B cell (primary cell): ENCODE measurements around the gene PLCG1. TPM values are rescaled to one million over a fixed set of nuclear protein-coding genes. Genes with fewer than 3 reads are reported as not detected.

ENCODE experiments used
- ATAC-seq: fragments of 200-7000 bp; cut with Tn5 transposase; one replicate; pipeline ENCODE4 v1.10.0; 2021; ENCODE audit warnings: low read depth, mild to moderate bottlenecking, moderate number of reproducible peaks, moderate library complexity
- CTCF ChIA-PET: fragments of 350-600 bp; sonication (Branson Sonifier 250); formaldehyde crosslinking; loops from one replicate; lab custom pipeline; 2021; ENCODE audit warnings: antibody characterized with exemption, inconsistent platforms; lab: Charles Lee
- POLR2A ChIA-PET: fragments of 350-600 bp; sonication (Branson Sonifier 250); formaldehyde crosslinking; loops from one replicate; lab custom pipeline; 2021; ENCODE audit warnings: antibody characterized with exemption; lab: Charles Lee
- DNase-seq: peaks from one replicate; pipeline ENCODE4 v3.0.0; 2013
- H2AFZ ChIP-seq: 2 replicates; pipeline ENCODE4 v1.6.1; 2012; ENCODE audit warnings: mild to moderate bottlenecking, low read depth, low read length; ENCODE audit not compliant: insufficient read depth, poor library complexity, severe bottlenecking
- H3K27ac ChIP-seq, 2 donors: 1 replicate in 1 of 2; 2 replicates in 1 of 2; pipeline ENCODE4 v1.5.1; 2012 to 2013; ENCODE audit warnings: low read length in 2 of 2, mild to moderate bottlenecking in 2 of 2, moderate library complexity in 1 of 2
- H3K27me3 ChIP-seq, 4 experiments: fragments of 200-600 bp in 1 of 4; sonication (generic) in 1 of 4; replicated peaks in 1 of 4; 1 replicate in 2 of 4; 2 replicates in 2 of 4; pipeline versions ENCODE4 v1.6.1 to v1.7.0; 2013 to 2016; ENCODE audit warnings: low read length in 3 of 4, mild to moderate bottlenecking in 2 of 4, mixed read lengths in 1 of 4, moderate library complexity in 1 of 4; ENCODE audit not compliant: insufficient read depth in 4 of 4, control insufficient read depth in 3 of 4; ENCODE audit errors: control extremely low read depth in 1 of 4
- H3K36me3 ChIP-seq, 2 experiments: replicated peaks in 1 of 2; 1 replicate in 1 of 2; 2 replicates in 1 of 2; pipeline versions ENCODE4 v1.6.1 to v1.7.1; 2013; ENCODE audit warnings: low read length in 1 of 2; ENCODE audit not compliant: insufficient read depth in 2 of 2, control insufficient read depth in 1 of 2; ENCODE audit errors: control extremely low read depth in 1 of 2, extremely low read depth in 1 of 2
- H3K4me1 ChIP-seq, 2 donors: fragments of 200-600 bp in 1 of 2; sonication (generic) in 1 of 2; 1 replicate in 1 of 2; 2 replicates in 1 of 2; pipeline versions ENCODE4 v1.5.1 to v1.6.1; 2013 to 2017; ENCODE audit warnings: low read length in 2 of 2; ENCODE audit not compliant: control insufficient read depth in 2 of 2, insufficient read depth in 2 of 2
- H3K4me2 ChIP-seq: replicated peaks from 2 replicates; pipeline ENCODE3; 2012; ENCODE audit warnings: mild to moderate bottlenecking, low read depth, low read length; ENCODE audit not compliant: poor library complexity, severe bottlenecking
- H3K4me3 ChIP-seq, 5 experiments: fragments of 200-600 bp in 1 of 5; sonication (generic) in 1 of 5; 1 replicate in 3 of 5; 2 replicates in 2 of 5; pipeline versions ENCODE4 v1.5.1 to v1.7.0; 2011 to 2016; ENCODE audit warnings: low read length in 4 of 5, mild to moderate bottlenecking in 4 of 5, low read depth in 2 of 5, control low read depth in 1 of 5, moderate library complexity in 1 of 5; ENCODE audit not compliant: insufficient read depth in 1 of 5; ENCODE audit errors: control extremely low read depth in 1 of 5, extremely low read depth in 1 of 5
- H3K79me2 ChIP-seq: fragments of 200-600 bp; sonication (generic); one replicate; pipeline ENCODE4 v1.6.0; 2016; ENCODE audit warnings: low read length; ENCODE audit not compliant: control insufficient read depth, insufficient read depth
- H3K9ac ChIP-seq: fragments of 200-600 bp; sonication (generic); 2 replicates; pipeline ENCODE4 v1.6.1; 2017; ENCODE audit warnings: mild to moderate bottlenecking, low read length, moderate library complexity
- H3K9me3 ChIP-seq, 3 donors: one replicate each; pipeline versions ENCODE4 v1.6.1 to v1.7.1; 2013; ENCODE audit warnings: low read length in 2 of 3; ENCODE audit not compliant: control insufficient read depth in 2 of 3, insufficient read depth in 1 of 3; ENCODE audit errors: control extremely low read depth in 1 of 3
- H4K20me1 ChIP-seq: 2 replicates; pipeline ENCODE4 v1.6.0; 2012; ENCODE audit warnings: mild to moderate bottlenecking, low read length; ENCODE audit not compliant: insufficient read depth, control insufficient read depth, poor library complexity, severe bottlenecking
- H3K27ac Mint-ChIP-seq: one replicate; pipeline ENCODE4 v1.8.0; 2021; ENCODE audit warnings: mixed read lengths
- H3K27me3 Mint-ChIP-seq: one replicate; pipeline ENCODE4 v1.8.0; 2021; ENCODE audit warnings: mixed read lengths
- H3K4me1 Mint-ChIP-seq: one replicate; pipeline ENCODE4 v1.8.0; 2021; ENCODE audit warnings: mixed read lengths
- H3K4me3 Mint-ChIP-seq: one replicate; pipeline ENCODE4 v1.8.0; 2021; ENCODE audit warnings: mixed read lengths
- H3K9me3 Mint-ChIP-seq: one replicate; pipeline ENCODE4 v1.8.0; 2022; ENCODE audit warnings: mixed read lengths; ENCODE audit not compliant: insufficient read depth
- CTCF ChIP-seq: fragments of 200-600 bp; IDR thresholded peaks from one replicate; pipeline ENCODE4 v1.8.0; 2022; ENCODE audit warnings: antibody characterized with exemption, mild to moderate bottlenecking
- EZH2 ChIP-seq: IDR thresholded peaks from 2 replicates; pipeline ENCODE4 v1.6.1; 2012; ENCODE audit warnings: borderline replicate concordance, low read depth, mild to moderate bottlenecking, moderate library complexity, low read length; ENCODE audit not compliant: insufficient read depth, poor library complexity, severe bottlenecking
- WGBS: methylation state at CpG from one replicate; pipeline ENCODE4 v1.1.5; 2013; ENCODE audit warnings: missing lambda C conversion rate; ENCODE audit not compliant: insufficient coverage; 5-methylcytosine and 5-hydroxymethylcytosine counted together
- intact Hi-C: fragments of 100-400 bp; cut with micrococcal nuclease; formaldehyde crosslinking; loops from one replicate; pipeline ENCODE4 v1.10.0; 2022
- polyA plus RNA-seq: library from polyadenylated mRNA; depleted of rRNA; stranded (reverse); fragments of >200 nt; gene quantifications from 2 replicates; pipeline ENCODE4 v1.2.3, GENCODE V29; 2012
- total RNA-seq, 2 donors: library from RNA; stranded (reverse); fragments of 120-200 nt in 1 of 2; gene quantifications; 1 replicate in 1 of 2; 2 replicates in 1 of 2; pipeline versions ENCODE4 v1.2.3 to v1.2.4, GENCODE V29; 2013 to 2022

The PLCG1 gene
- total and polyA plus RNA-seq, 2 donors (not counting 1 experiment from before 2014, with no cell fraction given) = 98.7 to 101 TPM

- H3K4me3 ChIP-seq = no peak overlapping the region
- no peaks in the 10 kb centered on the region for H3K9me3 Mint-ChIP-seq
These were observed 42.6 kb downstream of the PLCG1 start for GRCh38 chr20:41179961-41180360.

More at GRCh38 chr20:41179961-41180360, 42.6 kb downstream of the PLCG1 start:
- Mint-ChIP-seq H3K27ac (no peak overlapping the region), H3K4me1 (no peaks in the 10 kb centered on the region), H3K4me3 (no peak overlapping the region), H3K27me3 (no peaks in the 10 kb centered on the region)
- TF ChIP-seq EZH2 (no peak), CTCF (no peak)
- DNase-seq (no peak), ATAC-seq (no peak)
- Histone ChIP-seq H3K79me2 (no peaks in the 10 kb centered on the region), H3K4me1 (no peaks in the 10 kb centered on the region), H3K27me3 (no peaks in the 10 kb centered on the region), H3K9ac (no peak overlapping the region), H3K27ac (no peak overlapping the region), H2AFZ (no peak overlapping the region), H3K4me2 (no peak overlapping the region), H3K9me3 (no peaks in the 10 kb centered on the region), H4K20me1 (no peaks in the 10 kb centered on the region), H3K36me3 (peaks cover 0 to 13% of the 10 kb centered on the region in 2 experiments)
- intact Hi-C loops = no loop called here
- CTCF ChIA-PET = interaction anchor here (2.4 to 3.1 kb wide), 2 partner anchors 7 to 160 kb away, joined by 11 read pairs; partner anchors contain the start of gene LPIN3
- WGBS = 99% methylated on average over 8 of the region's 8 CpGs
- POLR2A ChIA-PET = no interaction called here
